ENCODE results near the gene ATXN1.
"Not testable (repeated sequence)": the region's sequence is repeated elsewhere in the genome, so short reads cannot be mapped to it uniquely, and the experiment has no call there.

The ATXN1 gene

DNA sequence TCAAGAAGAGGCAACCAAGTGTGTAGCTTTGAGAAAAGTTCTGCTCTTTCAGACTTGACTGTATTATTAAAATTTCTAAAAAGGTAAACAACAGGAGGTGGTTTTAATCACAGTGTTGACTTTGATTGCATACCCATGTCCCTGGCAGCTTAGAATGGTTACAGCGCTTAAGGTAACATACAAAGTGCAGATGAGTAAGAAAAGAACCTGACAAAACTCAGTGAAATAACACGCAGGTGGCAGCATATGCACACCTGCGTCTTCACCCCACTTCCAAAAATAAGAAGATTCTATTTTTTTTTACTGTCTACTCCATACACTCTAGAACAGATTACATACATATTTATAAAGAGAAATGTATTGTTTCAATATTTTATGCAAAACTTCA lies 289.4 kb downstream of the ATXN1 start:
- TF ChIP-seq, protein P1, sequence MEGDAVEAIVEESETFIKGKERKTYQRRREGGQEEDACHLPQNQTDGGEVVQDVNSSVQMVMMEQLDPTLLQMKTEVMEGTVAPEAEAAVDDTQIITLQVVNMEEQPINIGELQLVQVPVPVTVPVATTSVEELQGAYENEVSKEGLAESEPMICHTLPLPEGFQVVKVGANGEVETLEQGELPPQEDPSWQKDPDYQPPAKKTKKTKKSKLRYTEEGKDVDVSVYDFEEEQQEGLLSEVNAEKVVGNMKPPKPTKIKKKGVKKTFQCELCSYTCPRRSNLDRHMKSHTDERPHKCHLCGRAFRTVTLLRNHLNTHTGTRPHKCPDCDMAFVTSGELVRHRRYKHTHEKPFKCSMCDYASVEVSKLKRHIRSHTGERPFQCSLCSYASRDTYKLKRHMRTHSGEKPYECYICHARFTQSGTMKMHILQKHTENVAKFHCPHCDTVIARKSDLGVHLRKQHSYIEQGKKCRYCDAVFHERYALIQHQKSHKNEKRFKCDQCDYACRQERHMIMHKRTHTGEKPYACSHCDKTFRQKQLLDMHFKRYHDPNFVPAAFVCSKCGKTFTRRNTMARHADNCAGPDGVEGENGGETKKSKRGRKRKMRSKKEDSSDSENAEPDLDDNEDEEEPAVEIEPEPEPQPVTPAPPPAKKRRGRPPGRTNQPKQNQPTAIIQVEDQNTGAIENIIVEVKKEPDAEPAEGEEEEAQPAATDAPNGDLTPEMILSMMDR (IDR thresholded peaks at IDR 0.05; ENCODE audit: borderline replicate concordance, insufficient read depth, low read depth, low read length), result no peak

DNA sequence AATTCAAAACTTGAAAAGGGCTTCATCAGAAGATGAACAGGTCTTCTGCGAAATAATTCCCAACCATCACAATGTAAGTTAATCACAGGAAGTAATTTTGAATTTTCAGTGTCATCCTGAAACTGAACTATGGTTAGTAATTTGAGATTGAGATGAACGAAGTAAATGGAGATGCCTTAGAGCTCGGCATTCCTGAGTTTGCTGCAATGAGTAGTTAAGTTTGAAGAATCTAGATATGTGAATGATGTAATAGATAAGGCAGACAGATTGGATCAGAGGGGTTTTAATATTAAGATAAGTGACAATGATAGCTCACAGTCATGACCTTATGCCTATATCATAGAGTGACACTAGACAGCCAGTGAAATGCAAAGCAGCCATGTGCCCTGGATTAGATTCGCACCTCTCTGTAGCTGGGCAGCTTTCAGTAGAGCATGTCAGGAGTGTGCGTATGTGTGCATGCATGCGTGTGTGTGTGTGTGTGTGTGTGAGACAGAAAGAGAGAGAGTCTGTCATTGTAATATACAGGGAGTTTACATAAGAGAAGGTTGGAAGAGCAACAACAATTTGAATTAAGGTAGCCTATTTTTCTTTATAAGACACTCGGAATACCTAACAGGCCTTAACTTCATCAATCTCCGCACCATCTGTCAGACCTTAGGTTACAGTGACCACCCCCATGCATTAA lies 289.9 kb downstream of the ATXN1 start:
- TF ChIP-seq, protein P1 (IDR thresholded peaks at IDR 0.05; ENCODE audit: borderline replicate concordance, insufficient read depth, low read depth, low read length), result no peak

More for the DNA sequence above, 289.4 kb downstream of the ATXN1 start:
- H3K4me3 ChIP-seq (ENCODE audit: low read depth, low read length), result no peak overlapping the region

DNA sequence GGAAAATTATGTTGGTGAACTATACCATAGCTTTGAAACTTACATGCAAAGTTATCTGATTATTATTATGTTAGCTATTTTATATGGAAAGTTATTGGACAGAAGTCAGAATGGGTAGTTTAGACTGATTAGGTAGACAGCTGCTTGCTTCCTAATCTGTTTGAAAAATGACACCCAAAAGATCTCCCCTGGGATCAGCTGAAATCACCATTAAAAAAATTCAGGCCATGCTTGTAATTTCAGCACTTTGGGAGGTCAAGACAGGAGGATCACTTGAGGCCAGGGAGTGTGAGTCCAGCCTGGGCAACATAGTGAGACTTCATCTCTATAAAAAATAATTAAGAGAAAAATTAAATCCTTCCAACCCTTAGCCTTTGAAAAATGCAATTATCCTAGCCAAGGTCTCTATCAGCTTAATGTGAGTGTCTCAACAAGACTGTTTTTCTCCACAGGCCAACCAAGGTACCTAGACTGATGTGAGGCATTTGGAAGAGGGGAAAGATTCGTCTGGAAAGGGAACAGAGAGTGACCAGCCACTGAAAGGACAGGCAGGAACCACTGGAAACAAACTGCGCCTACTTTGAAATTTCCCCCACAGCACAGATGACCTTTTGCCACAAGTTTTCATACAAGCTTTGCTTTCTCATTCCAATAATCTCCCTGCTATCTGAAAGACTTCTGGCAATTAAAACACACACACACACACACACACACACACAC lies 290.6 kb downstream of the ATXN1 start:
- TF ChIP-seq, protein P1 (IDR thresholded peaks at IDR 0.05; ENCODE audit: borderline replicate concordance, insufficient read depth, low read depth, low read length), result no peak

More for the DNA sequence above, 289.9 kb downstream of the ATXN1 start:
- H3K4me3 ChIP-seq (ENCODE audit: low read depth, low read length), result no peak overlapping the region

DNA sequence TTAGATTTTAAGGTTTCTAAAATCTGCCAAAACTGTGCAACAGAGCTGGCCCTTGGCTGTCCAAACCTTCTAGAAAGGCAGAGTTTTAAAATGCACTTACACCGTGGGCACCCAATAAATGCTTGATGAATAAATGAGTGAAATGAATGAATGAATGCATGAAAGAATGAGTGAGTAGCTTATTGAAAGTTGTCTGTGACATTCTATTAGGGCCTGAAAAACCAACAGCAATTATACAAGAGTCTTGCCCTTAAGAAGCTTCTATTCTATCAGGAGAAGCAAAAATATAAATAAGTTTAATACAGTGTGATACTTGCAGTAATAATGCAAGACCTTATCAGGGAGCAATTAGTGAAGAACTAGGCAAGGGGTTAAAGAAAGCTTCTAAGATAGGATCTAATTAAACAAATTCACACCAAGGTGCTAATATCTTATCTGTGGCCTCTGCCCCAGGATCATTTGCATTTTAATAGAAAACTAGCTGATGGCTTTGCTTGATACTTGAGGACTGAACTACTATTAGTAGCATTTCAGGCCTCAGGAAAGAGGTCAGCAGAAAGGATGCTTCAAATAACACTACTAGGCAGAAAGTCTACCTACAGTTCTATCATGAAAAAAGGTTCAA lies 292.2 kb downstream of the ATXN1 start:
- TF ChIP-seq, protein P1 (IDR thresholded peaks at IDR 0.05; ENCODE audit: borderline replicate concordance, insufficient read depth, low read depth, low read length), result no peak
- no peak overlapping the region for H3K4me3 ChIP-seq (ENCODE audit: low read depth, low read length)

More for the DNA sequence above, 290.6 kb downstream of the ATXN1 start:
- no peak overlapping the region for H3K4me3 ChIP-seq (ENCODE audit: low read depth, low read length)

DNA sequence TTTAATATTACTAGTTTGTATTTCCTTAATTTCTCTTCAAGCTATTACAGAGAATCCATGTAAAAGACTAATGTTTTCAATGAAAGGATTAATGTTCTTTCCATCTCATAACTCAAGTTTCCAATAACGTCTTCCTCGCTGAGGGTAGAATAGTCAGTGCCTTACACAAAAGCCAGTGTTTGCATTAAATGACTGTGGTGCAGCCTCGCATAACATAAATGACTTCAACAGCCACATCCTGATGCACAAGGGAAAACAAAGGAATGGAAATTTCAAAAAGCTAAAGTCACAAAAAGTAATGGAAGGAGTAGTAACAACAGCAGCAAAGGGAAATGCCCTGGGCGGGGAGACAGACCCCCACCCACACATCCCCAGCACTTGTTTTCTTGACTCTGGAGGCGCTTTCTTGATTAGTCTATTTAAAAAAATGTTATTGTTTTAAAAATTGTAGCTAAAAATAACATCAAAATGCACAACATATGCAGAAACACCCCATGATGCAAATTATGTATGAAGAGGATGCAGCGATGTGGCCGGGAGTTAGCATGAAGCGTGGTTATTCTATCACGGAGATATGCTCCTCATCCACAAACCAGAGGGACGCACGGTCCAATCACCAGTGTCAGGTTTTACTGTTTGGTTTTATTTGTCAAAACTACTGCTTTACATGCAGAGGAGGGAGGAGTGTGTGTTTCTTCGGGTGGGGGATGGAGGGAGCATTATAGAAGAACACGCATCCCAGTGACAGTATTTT lies 294.3 kb downstream of the ATXN1 start:
- no peak overlapping the region for H3K4me3 ChIP-seq (ENCODE audit: low read depth, low read length)

DNA sequence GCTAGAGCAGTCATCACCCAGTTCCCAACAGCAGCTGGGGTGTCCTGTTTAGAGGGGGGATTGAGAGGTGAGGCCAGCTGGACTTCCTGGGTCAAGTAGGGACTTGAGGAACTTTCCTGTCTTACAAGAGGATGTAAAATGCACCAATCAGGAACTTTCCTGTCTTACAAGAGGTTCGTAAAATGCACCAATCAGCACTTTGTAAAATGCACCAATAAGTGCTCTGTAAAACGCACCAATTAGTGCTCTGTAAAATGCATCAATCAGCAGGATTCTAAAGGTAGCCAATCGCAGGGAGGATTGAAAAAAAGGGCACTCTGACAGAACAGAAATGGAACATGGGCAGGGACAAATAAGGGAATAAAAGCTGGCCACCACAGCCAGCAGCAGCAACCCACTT lies 297.2 kb downstream of the ATXN1 start:
- TF ChIP-seq, protein P1 (IDR thresholded peaks at IDR 0.05; ENCODE audit: borderline replicate concordance, insufficient read depth, low read depth, low read length), result no peak
- no peak overlapping the region for H3K4me3 ChIP-seq (ENCODE audit: low read depth, low read length)

More for the DNA sequence above, 294.3 kb downstream of the ATXN1 start:
- TF ChIP-seq, protein P1 (IDR thresholded peaks at IDR 0.05; ENCODE audit: borderline replicate concordance, insufficient read depth, low read depth, low read length), result no peak

DNA sequence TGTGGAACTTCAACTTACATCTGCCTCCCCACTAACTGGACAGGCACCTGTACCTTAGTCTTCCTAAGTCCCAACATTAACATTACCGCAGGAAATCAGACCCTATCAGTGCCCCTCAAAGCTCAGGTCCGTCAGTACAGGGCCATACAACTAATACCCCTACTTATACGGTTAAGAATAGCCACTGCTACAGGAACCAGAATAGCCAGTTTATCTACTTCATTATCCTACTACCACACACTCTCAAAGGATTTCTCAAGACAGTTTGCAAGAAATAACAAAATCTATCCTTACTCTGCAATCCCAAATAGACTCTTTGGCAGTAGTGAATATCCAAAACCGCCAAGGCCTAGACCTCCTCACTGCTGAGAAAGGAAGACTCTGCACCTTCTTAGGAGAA lies 298.0 kb downstream of the ATXN1 start:
- H3K4me3 ChIP-seq (ENCODE audit: low read depth, low read length), result not testable (repeated sequence)

All from GM12875 (cell line).